ENCODE measurements around the gene MPV17L.
"Not testable (repeated sequence)": the region's sequence is repeated elsewhere in the genome, so short reads cannot be mapped to it uniquely, and the experiment has no call there.

DNA sequence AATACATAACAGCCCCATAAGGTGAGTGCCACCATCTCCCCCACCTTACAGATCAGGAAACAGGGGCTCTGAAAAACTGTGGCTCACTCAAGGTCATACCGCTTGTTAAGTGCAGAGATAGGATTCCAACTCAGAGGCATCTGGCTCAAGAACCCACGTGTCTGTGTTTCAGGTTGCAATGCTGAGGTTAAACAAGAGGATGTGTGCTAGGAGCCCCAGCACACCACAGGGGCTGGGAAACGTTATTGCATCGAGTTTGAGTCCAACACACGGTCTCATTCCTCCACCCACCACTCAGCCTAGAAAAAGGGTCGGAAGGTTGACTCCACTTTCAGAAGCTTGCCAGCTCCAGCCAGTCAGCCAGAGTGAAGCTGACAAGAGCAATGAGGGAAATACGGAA lies 46.8 kb upstream of the MPV17L start:
- TF ChIP-seq, protein P1, sequence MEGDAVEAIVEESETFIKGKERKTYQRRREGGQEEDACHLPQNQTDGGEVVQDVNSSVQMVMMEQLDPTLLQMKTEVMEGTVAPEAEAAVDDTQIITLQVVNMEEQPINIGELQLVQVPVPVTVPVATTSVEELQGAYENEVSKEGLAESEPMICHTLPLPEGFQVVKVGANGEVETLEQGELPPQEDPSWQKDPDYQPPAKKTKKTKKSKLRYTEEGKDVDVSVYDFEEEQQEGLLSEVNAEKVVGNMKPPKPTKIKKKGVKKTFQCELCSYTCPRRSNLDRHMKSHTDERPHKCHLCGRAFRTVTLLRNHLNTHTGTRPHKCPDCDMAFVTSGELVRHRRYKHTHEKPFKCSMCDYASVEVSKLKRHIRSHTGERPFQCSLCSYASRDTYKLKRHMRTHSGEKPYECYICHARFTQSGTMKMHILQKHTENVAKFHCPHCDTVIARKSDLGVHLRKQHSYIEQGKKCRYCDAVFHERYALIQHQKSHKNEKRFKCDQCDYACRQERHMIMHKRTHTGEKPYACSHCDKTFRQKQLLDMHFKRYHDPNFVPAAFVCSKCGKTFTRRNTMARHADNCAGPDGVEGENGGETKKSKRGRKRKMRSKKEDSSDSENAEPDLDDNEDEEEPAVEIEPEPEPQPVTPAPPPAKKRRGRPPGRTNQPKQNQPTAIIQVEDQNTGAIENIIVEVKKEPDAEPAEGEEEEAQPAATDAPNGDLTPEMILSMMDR (IDR thresholded peaks at IDR 0.05), result not testable (repeated sequence)
- TF ChIP-seq POLR2A (IDR thresholded peaks at IDR 0.05); POLR2AphosphoS5 (IDR thresholded peaks at IDR 0.05; ENCODE audit: insufficient read depth in 1 of 2, low read depth in 1 of 2): not testable (repeated sequence)

All from vagina (tissue), 2 donors.